Esophagus squamous epithelium (tissue), 4 donors: Measurements from ENCODE around the gene IFNA21.

Experiments
- POLR2A ChIP-seq, 4 donors: fragments of 450-650 bp; IDR thresholded peaks; one replicate each; pipeline ENCODE4 v1.6.1; 2017; ENCODE audit warnings: antibody characterized with exemption in 4 of 4, mild to moderate bottlenecking in 4 of 4, moderate library complexity in 3 of 4
- TF ChIP-seq, protein P1 (sequence below), 6 experiments: fragments of 450-650 bp in 4 of 6; fragments of 200-600 bp in 2 of 6; sonication (generic) in 2 of 6; IDR thresholded peaks; one replicate each; pipeline ENCODE4 v1.5.1; 2016 to 2019; ENCODE audit warnings: antibody characterized with exemption in 6 of 6, mild to moderate bottlenecking in 4 of 6, moderate library complexity in 4 of 6

DNA sequence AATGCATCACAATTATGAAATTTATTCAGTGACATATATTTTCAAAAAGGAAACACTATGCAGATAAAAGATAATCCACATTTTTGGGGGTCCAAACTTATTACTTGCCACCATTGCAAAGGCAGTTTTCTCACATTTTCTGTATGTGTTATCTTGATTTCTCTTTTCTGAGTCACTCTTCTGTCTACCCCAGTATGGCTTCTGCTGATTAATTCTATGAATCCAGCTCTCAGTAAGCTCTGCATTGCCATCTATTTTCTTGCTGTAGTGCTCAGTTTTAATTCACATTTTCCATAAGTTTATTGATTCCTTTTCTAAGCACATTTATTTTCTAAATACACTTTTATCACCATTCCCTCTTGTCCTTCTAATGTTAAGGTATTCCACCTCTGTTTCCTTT is 38.7 kb upstream of the IFNA21 start:
- TF ChIP-seq, protein P1, sequence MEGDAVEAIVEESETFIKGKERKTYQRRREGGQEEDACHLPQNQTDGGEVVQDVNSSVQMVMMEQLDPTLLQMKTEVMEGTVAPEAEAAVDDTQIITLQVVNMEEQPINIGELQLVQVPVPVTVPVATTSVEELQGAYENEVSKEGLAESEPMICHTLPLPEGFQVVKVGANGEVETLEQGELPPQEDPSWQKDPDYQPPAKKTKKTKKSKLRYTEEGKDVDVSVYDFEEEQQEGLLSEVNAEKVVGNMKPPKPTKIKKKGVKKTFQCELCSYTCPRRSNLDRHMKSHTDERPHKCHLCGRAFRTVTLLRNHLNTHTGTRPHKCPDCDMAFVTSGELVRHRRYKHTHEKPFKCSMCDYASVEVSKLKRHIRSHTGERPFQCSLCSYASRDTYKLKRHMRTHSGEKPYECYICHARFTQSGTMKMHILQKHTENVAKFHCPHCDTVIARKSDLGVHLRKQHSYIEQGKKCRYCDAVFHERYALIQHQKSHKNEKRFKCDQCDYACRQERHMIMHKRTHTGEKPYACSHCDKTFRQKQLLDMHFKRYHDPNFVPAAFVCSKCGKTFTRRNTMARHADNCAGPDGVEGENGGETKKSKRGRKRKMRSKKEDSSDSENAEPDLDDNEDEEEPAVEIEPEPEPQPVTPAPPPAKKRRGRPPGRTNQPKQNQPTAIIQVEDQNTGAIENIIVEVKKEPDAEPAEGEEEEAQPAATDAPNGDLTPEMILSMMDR (IDR thresholded peaks at IDR 0.05), result no peak
- TF ChIP-seq POLR2A (IDR thresholded peaks at IDR 0.05), result no peak
